ENCODE measurements around the gene NRTN. TPM values are rescaled to one million over a fixed set of nuclear protein-coding genes. Genes with fewer than 3 reads are reported as not detected.

NRTN gene
- total and polyA plus RNA-seq, 2 of the 13 experiments (the other 11 are each of a cell fraction or from before 2014, with no cell fraction given) = 4.1 to 5.3 TPM

DNA sequence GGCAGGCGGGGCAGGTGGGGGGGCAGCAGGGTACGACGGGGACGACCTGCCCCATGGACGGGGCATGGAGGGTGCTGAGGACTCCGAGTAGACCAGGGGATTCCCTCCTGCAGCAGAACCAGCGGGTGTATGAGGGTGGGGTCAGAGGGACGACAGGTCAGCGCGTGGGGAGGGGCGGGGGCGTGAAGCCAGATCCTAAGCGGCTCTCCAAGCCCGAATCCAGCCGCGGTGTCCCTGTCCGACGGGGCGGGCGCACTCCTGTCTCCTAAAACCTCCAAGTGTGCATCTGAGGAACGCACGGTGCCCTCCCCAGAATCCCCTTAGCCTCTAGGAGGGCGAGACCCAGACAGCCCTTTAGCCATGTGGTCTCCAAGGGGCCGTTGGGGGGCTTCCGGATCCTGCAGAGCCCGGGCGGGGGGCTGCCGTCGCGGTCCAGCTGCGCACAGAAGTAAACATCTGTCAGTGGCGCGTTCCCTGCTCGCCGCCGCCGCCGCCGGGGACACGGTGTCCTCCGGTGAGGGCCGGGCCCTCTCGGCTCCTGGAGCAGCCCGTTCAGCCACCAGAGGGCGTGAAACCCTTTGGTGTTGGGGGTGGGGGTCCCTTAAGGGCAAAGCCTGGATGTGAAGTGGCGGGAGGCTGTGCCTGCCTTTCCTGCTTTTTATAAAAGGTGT lies 730 bp downstream of the NRTN start (continued):
- TF ChIP-seq HOXA7 (CRISPR knock-in tag; IDR thresholded peaks at IDR 0.05) = no peak
- TF ChIP-seq GPN1 (CRISPR knock-in tag; IDR thresholded peaks at IDR 0.05; ENCODE audit: borderline replicate concordance) = no peak
- no peak for TF ChIP-seq BRF2 (CRISPR knock-in tag; IDR thresholded peaks at IDR 0.05)
- TF ChIP-seq SOX6 (IDR thresholded peaks at IDR 0.05) = no peak
- TF ChIP-seq SOX6 (CRISPR knock-in tag; IDR thresholded peaks at IDR 0.05) = peak; percentile 50; the same call in 1 of the 2 replicates
- TF ChIP-seq ELF4 (CRISPR knock-in tag; IDR thresholded peaks at IDR 0.05; ENCODE audit: borderline replicate concordance) = no peak
- 0 out of 2 replicates have a peak, but pooled peaks have one; percentile 25 for TF ChIP-seq NFAT5 (CRISPR knock-in tag; IDR thresholded peaks at IDR 0.05)
- TF ChIP-seq, protein P1, sequence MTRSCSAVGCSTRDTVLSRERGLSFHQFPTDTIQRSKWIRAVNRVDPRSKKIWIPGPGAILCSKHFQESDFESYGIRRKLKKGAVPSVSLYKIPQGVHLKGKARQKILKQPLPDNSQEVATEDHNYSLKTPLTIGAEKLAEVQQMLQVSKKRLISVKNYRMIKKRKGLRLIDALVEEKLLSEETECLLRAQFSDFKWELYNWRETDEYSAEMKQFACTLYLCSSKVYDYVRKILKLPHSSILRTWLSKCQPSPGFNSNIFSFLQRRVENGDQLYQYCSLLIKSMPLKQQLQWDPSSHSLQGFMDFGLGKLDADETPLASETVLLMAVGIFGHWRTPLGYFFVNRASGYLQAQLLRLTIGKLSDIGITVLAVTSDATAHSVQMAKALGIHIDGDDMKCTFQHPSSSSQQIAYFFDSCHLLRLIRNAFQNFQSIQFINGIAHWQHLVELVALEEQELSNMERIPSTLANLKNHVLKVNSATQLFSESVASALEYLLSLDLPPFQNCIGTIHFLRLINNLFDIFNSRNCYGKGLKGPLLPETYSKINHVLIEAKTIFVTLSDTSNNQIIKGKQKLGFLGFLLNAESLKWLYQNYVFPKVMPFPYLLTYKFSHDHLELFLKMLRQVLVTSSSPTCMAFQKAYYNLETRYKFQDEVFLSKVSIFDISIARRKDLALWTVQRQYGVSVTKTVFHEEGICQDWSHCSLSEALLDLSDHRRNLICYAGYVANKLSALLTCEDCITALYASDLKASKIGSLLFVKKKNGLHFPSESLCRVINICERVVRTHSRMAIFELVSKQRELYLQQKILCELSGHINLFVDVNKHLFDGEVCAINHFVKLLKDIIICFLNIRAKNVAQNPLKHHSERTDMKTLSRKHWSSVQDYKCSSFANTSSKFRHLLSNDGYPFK (CRISPR knock-in tag; IDR thresholded peaks at IDR 0.05; ENCODE audit: borderline replicate concordance) = no peak
- no peak for TF ChIP-seq SKI (IDR thresholded peaks at IDR 0.05; ENCODE audit: partially characterized antibody)
- TF ChIP-seq, protein P2, sequence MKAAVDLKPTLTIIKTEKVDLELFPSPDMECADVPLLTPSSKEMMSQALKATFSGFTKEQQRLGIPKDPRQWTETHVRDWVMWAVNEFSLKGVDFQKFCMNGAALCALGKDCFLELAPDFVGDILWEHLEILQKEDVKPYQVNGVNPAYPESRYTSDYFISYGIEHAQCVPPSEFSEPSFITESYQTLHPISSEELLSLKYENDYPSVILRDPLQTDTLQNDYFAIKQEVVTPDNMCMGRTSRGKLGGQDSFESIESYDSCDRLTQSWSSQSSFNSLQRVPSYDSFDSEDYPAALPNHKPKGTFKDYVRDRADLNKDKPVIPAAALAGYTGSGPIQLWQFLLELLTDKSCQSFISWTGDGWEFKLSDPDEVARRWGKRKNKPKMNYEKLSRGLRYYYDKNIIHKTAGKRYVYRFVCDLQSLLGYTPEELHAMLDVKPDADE (CRISPR knock-in tag; IDR thresholded peaks at IDR 0.05) = no peak
- TF ChIP-seq ZNF382 (CRISPR knock-in tag; IDR thresholded peaks at IDR 0.05; ENCODE audit: borderline replicate concordance) = no peak
- no peak for TF ChIP-seq SPEN (CRISPR knock-in tag; IDR thresholded peaks at IDR 0.05; ENCODE audit: low read depth)
- no peak for TF ChIP-seq IRF9 (CRISPR knock-in tag; IDR thresholded peaks at IDR 0.05; ENCODE audit: borderline replicate concordance)
- peak; percentile 82 for TF ChIP-seq RAD21 (CRISPR knock-in tag; IDR thresholded peaks at IDR 0.05)
- TF ChIP-seq FOXC1 (CRISPR knock-in tag; IDR thresholded peaks at IDR 0.05; ENCODE audit: borderline replicate concordance) = 0 out of 2 replicates have a peak, but pooled peaks have one; percentile 21
